Right ventricle myocardium inferior (tissue), 1 donor: Measurements from ENCODE around the gene MAGIX. TPM values are rescaled to one million over a fixed set of nuclear protein-coding genes. Genes with fewer than 3 reads are reported as not detected.

Experiments
- total RNA-seq: library from RNA; stranded (reverse); fragmentation: NEBNext Ultra II Directional; extraction: Animal tissue kit (Norgen Biotek cat#: 25700); gene quantifications from one replicate; pipeline ENCODE4 v1.2.1, GENCODE V29; 2021
- donor health status: DM: no; HTN: yes; CAD: no; lungs with severe emphysema.

Gene MAGIX
- total RNA-seq, 1 donor from 2014 or later = 4.3 TPM

Other genes starting within 250 kb of the MAGIX start
- gene PIM2, start 243.7 kb upstream of the MAGIX start, total RNA-seq = 3.2 TPM
- 19.8 TPM for gene OTUD5, start 205.2 kb upstream of the MAGIX start, total RNA-seq
- gene KCND1, start 190.9 kb upstream of the MAGIX start, total RNA-seq = 0.68 TPM
- gene GRIPAP1, start 160.5 kb upstream of the MAGIX start, total RNA-seq = 20.1 TPM
- 24.8 TPM for gene TFE3, start 119.4 kb upstream of the MAGIX start, total RNA-seq
- gene CCDC120, start 103.8 kb upstream of the MAGIX start, total RNA-seq = 1.4 TPM
- 7.1 TPM for gene PRAF2, start 88.8 kb upstream of the MAGIX start, total RNA-seq
- gene WDR45, start 82.9 kb upstream of the MAGIX start, total RNA-seq = 67.1 TPM
- gene GPKOW, start 39.0 kb upstream of the MAGIX start, total RNA-seq = 19.0 TPM
- gene PLP2, start 9.1 kb downstream of the MAGIX start, total RNA-seq = 67.0 TPM
- gene PRICKLE3, start 23.6 kb downstream of the MAGIX start, total RNA-seq = 15.1 TPM
- 1.8 TPM for gene SYP, start 37.4 kb downstream of the MAGIX start, total RNA-seq
- gene CACNA1F, start 70.6 kb downstream of the MAGIX start, total RNA-seq = not detected
- 10.8 TPM for gene CCDC22, start 72.7 kb downstream of the MAGIX start, total RNA-seq
- gene FOXP3, start 102.0 kb downstream of the MAGIX start, total RNA-seq = not detected
- gene PPP1R3F, start 107.0 kb downstream of the MAGIX start, total RNA-seq = 19.5 TPM
- gene GAGE10, start 140.9 kb downstream of the MAGIX start, total RNA-seq = not detected
- gene GAGE12J, start 159.3 kb downstream of the MAGIX start, total RNA-seq = not detected
- gene GAGE13, start 168.8 kb downstream of the MAGIX start, total RNA-seq = not detected